HG02642 (cell line): ENCODE measurements around the gene RNF11.

Experiments
- ATAC-seq: cut with Tn5 transposase; IDR thresholded peaks from one replicate; pipeline ENCODE4 v1.9.1; 2021; ENCODE audit warnings: mild to moderate bottlenecking; ENCODE audit not compliant: unreplicated experiment, poor library complexity

Gene RNF11

GRCh38 chr1:51310871-51311613, 75.0 kb downstream of the RNF11 start:
- ATAC-seq: no peak

GRCh38 chr1:51311826-51312225, 75.8 kb downstream of the RNF11 start:
- no peak for ATAC-seq

- ATAC-seq: no peak
Observed at GRCh38 chr1:51312718-51313117, 76.6 kb downstream of the RNF11 start.

- ATAC-seq: no peak
Observed at GRCh38 chr1:51313268-51313852, 77.3 kb downstream of the RNF11 start.

GRCh38 chr1:51313961-51314777, 78.1 kb downstream of the RNF11 start:
- ATAC-seq: no peak

- no peak for ATAC-seq
Observed at GRCh38 chr1:51314974-51315373, 78.9 kb downstream of the RNF11 start.

- ATAC-seq: no peak
Observed at GRCh38 chr1:51316113-51316845, 80.2 kb downstream of the RNF11 start.

- no peak for ATAC-seq
Observed at GRCh38 chr1:51316846-51317120, 80.7 kb downstream of the RNF11 start.

GRCh38 chr1:51317798-51318197, 81.7 kb downstream of the RNF11 start:
- ATAC-seq: no peak

GRCh38 chr1:51320967-51321923, 85.2 kb downstream of the RNF11 start:
- ATAC-seq: no peak

- ATAC-seq: no peak
Observed at GRCh38 chr1:51321924-51322280, 85.8 kb downstream of the RNF11 start.

- ATAC-seq: no peak
Observed at GRCh38 chr1:51322417-51323101, 86.5 kb downstream of the RNF11 start.
